ENCODE results near the gene SPTBN4. TPM values are rescaled to one million over a fixed set of nuclear protein-coding genes. Genes with fewer than 3 reads are reported as not detected.

The SPTBN4 gene
- total RNA-seq, 4 donors from 2014 or later, result 4.7 to 9.4 (median 5.9) TPM

DNA sequence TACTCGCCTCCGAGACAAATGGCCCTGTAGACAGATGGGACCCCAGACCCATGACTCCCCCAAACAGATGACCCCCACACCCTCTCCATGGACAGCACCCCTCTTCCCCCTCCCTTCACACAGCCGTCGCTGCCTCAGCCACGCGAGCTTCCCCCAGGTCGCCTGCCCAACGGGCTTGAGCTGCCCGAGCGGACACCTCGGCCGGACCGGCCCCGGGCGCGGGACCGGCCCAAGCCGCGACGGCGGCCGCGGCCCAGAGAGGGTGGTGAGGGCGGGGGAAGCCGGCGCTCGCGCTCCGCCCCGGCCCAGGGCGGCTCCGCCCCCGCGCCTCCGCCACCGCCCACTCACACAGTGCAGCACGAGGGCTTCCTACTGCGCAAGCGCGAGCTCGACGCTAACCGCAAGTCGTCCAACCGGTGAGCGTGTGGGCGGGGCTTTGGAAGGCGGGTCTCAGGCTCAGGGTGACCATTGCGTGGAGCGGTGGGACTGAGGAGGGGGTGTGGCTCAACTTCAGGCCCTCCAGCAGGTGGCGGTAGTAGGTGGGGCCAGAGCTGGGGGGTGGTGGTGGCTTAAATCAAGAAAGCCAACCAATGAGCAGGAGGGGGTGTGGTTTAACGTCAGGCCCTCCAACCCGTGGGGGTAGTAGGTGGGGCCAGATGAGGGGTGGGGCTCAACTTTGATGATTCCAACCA is 103.7 kb downstream of the SPTBN4 start:
- no peaks in the 10 kb centered on the region for H3K36me3 ChIP-seq
- H3K4me3 ChIP-seq, result peak overlapping the region; percentile 17 to 47
- peak; percentile 24 to 41 for TF ChIP-seq POLR2A (IDR thresholded peaks at IDR 0.05)
- TF ChIP-seq, protein P1, sequence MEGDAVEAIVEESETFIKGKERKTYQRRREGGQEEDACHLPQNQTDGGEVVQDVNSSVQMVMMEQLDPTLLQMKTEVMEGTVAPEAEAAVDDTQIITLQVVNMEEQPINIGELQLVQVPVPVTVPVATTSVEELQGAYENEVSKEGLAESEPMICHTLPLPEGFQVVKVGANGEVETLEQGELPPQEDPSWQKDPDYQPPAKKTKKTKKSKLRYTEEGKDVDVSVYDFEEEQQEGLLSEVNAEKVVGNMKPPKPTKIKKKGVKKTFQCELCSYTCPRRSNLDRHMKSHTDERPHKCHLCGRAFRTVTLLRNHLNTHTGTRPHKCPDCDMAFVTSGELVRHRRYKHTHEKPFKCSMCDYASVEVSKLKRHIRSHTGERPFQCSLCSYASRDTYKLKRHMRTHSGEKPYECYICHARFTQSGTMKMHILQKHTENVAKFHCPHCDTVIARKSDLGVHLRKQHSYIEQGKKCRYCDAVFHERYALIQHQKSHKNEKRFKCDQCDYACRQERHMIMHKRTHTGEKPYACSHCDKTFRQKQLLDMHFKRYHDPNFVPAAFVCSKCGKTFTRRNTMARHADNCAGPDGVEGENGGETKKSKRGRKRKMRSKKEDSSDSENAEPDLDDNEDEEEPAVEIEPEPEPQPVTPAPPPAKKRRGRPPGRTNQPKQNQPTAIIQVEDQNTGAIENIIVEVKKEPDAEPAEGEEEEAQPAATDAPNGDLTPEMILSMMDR (IDR thresholded peaks at IDR 0.05), result peak in 2 of 4 experiments; percentile 29 to 35
- TF ChIP-seq EP300 (IDR thresholded peaks at IDR 0.05), result no peak
- no peaks in the 10 kb centered on the region for H3K9me3 ChIP-seq
- 0% methylated on average over 5 of the region's 53 CpGs for WGBS, 2 donors (ENCODE audit: low coverage in 1 of 2)
- peaks cover 0 to 22% (median 12%) of the 10 kb centered on the region in 3 donors for H3K4me1 ChIP-seq
- peaks cover 33% of the 10 kb centered on the region for H3K27me3 ChIP-seq
- H3K27ac ChIP-seq, result peak overlapping the region in 3 of 4 donors; percentile 70 to 79 (median 77)
- ATAC-seq, result peak; percentile 94

DNA sequence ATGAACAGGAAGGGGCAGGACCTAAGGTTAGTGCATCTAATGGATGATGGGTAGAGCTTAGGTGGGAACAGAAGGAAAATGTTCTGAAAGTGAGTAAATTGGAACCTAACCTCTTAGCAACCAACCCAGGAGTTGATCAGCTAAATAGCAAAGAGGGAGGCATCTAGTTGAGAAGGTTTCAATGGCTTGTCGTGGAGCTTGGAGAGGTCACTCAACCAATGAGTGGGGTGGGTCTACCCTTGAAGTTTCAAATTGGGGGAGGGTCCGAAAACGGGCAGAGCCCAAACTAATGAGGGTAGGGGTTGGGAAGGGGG is 104.2 kb downstream of the SPTBN4 start:
- no peaks in the 10 kb centered on the region for H3K9me3 ChIP-seq
- H3K4me1 ChIP-seq, result peaks cover 0 to 26% (median 12%) of the 10 kb centered on the region in 3 donors
- TF ChIP-seq POLR2AphosphoS5 (IDR thresholded peaks at IDR 0.05), result no peak
- TF ChIP-seq EP300 (IDR thresholded peaks at IDR 0.05), result no peak
- TF ChIP-seq POLR2A (IDR thresholded peaks at IDR 0.05), result no peak
- TF ChIP-seq, protein P1 (IDR thresholded peaks at IDR 0.05), result no peak
- H3K27ac ChIP-seq, result peak overlapping the region in 3 of 4 donors; percentile 70 to 79 (median 77)
- peaks cover 28% of the 10 kb centered on the region for H3K27me3 ChIP-seq
- H3K36me3 ChIP-seq, result no peaks in the 10 kb centered on the region
- no peak for ATAC-seq
- peak overlapping the region in 1 of 2 donors; percentile 47 for H3K4me3 ChIP-seq
- WGBS, 2 donors (ENCODE audit: low coverage in 1 of 2), result 17 to 26% methylated on average over 2 to 3 of the region's 3 CpGs

GRCh38 chr19:40571831-40572495 is 105.2 kb downstream of the SPTBN4 start:
- ATAC-seq, result no peak
- Histone ChIP-seq H3K27ac (peak overlapping the region in 3 of 4 donors; percentile 70 to 79 (median 77)), H3K27me3 (peaks cover 18% of the 10 kb centered on the region), H3K36me3 (no peaks in the 10 kb centered on the region), H3K9me3 (no peaks in the 10 kb centered on the region), H3K4me3 (no peak overlapping the region), H3K4me1 (peaks cover 0 to 32% (median 12%) of the 10 kb centered on the region in 3 donors)
- TF ChIP-seq POLR2A (IDR thresholded peaks at IDR 0.05) (no peak), POLR2AphosphoS5 (IDR thresholded peaks at IDR 0.05) (no peak)
- TF ChIP-seq, protein P1 (IDR thresholded peaks at IDR 0.05), result no peak
- WGBS, 2 donors (ENCODE audit: low coverage in 1 of 2), result 79 to 90% methylated on average over 2 of the region's 10 CpGs

DNA sequence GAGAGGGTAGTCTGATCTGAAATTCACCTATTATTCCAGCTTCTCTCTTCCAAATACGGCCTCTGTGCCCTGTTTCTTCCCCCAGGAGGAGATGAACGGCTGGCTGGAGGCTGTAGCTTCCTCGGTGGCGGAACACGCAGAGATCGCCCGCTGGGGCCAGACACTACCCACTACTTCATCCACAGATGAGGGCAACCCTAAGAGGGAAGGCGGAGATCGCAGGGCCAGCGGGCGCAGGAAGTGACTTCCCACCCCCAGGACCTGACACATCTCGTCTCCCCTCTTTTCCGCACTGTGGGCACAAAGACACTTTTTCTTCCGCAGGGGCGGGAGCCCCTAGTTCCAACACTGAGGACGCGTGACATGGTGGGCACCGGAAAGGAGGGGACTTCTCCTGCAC is 108.5 kb downstream of the SPTBN4 start:
- ATAC-seq, result no peak
- Histone ChIP-seq H3K4me1 (peaks cover 0 to 32% (median 4%) of the 10 kb centered on the region in 3 donors), H3K36me3 (peaks cover 0 to 7% of the 10 kb centered on the region in 2 donors), H3K9me3 (no peaks in the 10 kb centered on the region), H3K4me3 (no peak overlapping the region), H3K27ac (no peak overlapping the region), H3K27me3 (no peaks in the 10 kb centered on the region)
- WGBS, 2 donors (ENCODE audit: low coverage in 1 of 2), result 34 to 69% methylated on average over 2 to 6 of the region's 18 CpGs
- no peak for TF ChIP-seq EP300 (IDR thresholded peaks at IDR 0.05)
- no peak for TF ChIP-seq POLR2A (IDR thresholded peaks at IDR 0.05)
- TF ChIP-seq POLR2AphosphoS5 (IDR thresholded peaks at IDR 0.05), result no peak
- TF ChIP-seq, protein P1 (IDR thresholded peaks at IDR 0.05), result no peak

Data from gastroesophageal sphincter (tissue), 4 donors.